HG02759 (cell line): ENCODE results near the gene CHRD.
"Not testable (repeated sequence)": the region's sequence is repeated elsewhere in the genome, so short reads cannot be mapped to it uniquely, and the experiment has no call there.

Source experiments
- ATAC-seq: cut with Tn5 transposase; IDR thresholded peaks from one replicate; pipeline ENCODE4 v1.9.1; 2021; ENCODE audit warnings: mild to moderate bottlenecking, moderate library complexity; ENCODE audit not compliant: unreplicated experiment

Gene CHRD

DNA sequence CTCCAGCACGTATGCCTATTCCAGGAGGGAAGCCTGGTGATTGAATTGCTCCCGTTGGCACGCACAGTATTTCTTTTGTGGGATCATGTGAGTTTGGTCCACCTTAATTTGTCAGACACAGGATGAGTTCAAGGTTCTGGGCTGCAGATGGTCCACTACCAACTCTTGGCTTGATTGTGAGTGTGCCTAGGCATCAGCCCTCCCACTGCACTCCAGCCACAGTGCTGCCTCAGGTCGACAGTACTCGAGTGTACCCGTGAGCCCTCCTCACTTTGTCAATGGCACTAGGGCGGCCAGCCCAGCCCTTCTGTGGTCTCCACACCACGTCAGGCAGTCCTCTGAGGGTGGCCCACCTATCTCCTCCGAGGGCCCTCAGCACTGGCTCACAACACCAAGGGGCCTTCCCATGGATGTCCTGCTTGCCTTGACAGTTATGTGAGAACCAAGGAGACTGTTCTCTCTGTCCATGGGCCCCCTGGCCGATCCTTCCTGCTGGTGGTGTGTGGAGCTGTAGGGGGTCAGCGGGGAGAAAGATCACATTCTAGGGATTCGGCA is 30.2 kb downstream of the CHRD start:
- no peak for ATAC-seq

DNA sequence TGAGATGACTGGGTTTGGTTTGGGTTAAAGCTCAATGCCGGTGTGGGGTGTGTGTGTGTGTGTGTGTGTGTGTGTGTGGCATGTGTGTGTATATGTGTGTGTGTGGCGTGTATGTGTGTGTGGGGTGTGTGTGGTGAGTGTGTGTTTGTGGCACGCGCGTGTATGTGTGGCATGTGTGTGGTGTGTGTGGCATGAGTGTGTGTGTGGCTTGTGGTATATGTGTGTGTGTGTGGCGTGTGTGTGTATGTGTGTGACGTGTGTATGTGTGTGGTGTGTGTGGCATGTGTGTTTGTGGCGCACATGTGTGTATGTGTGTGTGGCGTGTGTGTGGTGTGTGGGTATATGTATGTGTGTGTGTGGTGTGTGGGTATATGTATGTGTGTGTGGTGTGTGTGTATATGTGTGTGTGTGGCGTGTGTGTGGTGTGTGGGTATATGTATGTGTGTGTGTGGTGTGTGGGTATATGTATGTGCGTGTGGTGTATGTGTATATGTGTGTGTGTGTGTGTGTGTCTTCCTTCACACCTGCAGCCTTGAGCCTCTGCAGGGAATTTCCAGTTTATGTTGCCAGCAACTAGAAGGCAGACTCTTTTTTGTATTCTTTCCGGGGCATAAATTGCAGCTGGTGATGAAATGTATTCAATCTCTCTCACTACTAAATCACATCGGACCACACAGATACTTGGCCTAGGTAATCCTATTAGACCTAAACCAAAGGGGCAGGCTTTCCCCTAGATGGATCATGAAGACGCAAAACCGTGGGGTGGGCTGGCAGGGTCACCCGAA is 34.8 kb downstream of the CHRD start:
- ATAC-seq = no peak

DNA sequence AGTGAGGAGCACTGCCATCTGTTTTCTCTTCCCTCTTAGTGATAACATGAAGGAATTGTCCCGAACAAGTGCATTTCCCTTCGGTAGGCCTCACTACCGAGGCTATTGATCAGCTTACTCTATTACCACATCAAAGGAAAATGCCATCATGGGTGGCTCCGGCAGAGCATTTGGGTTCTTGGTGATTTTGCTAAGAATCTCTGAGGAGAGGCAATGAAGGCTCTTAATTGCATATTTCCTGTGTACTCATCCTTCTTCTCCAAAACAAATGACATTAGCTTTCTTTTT is 35.3 kb downstream of the CHRD start:
- ATAC-seq = no peak

DNA sequence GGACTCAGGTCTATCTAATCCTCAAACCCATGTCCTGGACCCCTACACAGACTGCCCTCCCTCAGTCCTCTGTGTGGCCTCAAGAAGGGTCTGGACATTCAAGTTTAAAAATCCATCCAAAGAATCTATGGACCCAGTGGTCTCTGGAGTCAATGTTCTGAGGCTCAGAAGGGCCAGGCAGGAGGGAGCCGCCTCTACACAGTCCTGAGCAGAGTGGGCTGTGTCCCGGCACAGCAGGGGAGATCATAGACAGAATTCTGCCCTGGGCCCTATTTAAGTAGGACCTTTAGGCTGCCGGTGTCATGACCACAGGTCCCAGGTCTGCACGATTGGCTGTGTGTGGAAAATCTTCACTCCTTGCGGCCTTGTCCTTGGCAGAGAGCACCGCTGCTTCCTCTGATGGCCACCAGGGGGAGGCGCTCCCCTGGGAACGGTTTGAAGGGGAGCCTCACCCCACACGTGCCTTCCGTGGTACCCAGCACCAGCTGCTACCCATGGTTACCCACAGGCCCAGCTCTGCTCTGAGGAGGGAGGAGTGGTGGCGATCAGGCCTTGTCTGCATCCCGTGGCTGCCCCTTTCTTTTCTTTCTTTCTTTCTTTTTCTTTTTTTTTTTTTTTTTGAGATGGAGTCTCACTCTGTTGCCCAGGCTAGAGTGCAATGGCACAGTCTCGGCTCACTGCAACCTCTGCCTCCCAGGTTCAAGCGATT is 37.9 kb downstream of the CHRD start:
- peak; percentile 87 for ATAC-seq

DNA sequence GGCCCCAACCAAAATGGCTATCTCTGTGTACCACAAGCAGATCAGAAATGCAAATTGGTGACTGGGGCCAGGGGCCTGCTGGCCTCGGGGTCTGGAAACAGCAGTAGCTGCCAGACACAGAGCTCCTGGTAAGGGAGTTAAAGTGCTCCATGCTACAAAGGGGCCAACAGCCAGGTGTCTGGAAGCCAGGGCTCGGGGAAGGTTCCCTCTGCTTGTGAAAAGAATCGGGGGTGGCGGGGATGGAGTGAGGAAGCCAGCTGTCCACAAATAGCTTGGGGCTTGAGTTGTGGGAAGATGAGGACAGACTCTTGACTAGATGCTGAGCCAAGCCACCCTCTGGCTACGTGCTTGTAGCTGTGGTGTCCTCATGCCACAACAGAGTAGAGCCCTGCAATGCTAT is 39.3 kb downstream of the CHRD start:
- ATAC-seq = no peak

DNA sequence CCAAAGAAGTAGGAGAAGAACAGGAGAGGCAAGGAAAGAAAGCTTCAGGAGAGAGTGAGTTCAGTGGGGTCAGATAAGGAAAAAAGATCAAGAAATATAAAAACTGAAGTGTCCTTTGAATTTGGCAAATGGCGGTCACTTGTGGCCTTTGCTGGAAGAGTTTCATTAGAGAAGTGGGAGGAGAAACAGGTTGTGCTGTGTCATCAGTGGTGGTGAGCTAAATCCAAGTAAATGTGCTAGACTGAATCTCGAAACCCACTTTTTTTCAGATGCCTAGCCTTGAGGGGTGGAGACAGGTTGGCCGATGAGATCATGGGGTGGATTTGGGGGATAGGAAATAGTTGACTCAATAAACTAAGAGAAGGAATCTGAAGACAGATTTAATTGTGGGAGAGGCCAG is 43.7 kb downstream of the CHRD start:
- ATAC-seq = no peak

DNA sequence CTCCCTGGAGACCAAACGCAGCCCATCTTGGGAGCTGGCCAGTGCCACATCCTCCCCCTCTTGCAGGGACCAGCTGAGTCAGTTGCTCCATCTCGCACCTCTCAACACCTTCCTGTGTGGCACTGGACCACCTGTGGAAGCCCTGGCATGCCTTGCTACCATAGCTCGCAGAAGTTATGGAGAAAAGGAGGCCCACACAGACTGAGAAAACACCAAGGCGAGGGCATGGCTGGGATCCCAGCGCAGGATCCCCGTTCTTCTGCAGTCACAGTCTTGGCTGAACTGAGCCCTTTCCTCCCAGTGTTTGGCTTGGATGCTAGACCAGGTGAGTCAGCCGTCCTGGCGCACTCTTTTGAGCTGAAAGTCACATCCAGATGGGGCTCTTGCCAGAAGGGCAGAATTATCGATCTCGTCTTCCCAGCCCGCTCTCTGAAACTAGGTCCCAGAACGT is 46.9 kb downstream of the CHRD start:
- no peak for ATAC-seq

DNA sequence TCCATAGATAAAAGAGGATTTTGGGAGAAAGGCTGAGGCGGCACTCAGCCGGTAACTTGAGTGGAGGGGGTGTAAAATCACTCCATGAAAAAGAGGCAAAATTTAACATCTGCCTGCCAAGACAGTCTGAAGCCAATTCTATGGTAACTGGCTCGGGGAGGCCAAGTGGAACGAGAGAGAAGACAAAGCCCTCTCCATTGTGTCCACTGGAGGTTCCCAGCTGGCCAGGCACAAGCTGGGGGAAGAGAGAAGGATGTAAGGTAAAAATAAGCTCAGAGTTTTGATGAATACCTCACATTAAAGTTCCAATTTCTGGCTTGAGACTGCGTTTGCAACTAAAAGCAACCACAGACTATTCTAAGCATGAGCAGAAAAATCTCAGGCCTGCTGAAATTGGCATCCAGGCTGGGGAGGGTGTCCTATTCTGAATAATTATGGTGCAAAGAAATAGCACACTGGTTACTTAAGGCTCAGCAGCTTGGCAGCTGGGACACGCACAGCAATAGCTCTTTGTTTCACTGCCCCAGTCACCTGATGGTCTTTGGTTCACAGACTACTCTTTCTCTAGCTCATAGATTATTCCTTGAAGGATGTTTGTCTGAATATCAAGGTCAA is 48.8 kb downstream of the CHRD start:
- no peak for ATAC-seq

DNA sequence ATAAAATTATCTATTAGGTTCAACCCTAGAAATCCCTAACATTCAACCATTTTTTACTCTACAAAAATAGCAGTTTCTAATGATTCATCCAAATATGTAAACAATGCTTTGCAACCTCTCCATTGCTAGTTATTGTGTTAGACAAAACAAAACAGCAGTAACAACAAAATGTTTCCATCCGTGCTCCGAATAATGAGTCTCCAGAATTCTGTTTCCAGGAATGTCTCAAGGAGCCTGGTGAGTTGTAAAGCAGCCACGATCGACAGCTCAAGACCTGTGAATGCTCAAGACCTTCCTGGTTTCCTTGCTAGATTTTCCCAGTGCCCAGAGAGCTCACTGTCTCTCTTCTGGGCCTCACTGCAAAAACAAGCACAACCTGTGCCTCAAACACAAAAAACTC is 49.9 kb downstream of the CHRD start:
- no peak for ATAC-seq

DNA sequence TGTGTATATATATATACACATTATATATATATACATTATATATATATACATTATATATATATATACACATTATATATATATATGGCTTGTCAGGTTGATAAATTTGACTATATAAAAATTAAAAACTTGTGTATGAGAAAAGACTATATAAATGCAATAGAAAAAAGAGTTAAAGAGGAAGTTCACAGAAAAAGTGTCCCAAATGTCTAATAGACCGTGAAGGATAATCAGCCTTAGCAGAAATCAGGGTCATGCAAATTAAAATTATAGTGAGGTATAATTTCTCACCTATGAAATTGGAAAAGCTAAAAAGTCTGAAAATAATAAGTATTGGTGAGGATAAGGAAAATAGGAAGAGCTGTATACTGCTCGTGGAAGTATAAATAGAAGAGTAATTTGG is 51.1 kb downstream of the CHRD start:
- ATAC-seq = no peak

DNA sequence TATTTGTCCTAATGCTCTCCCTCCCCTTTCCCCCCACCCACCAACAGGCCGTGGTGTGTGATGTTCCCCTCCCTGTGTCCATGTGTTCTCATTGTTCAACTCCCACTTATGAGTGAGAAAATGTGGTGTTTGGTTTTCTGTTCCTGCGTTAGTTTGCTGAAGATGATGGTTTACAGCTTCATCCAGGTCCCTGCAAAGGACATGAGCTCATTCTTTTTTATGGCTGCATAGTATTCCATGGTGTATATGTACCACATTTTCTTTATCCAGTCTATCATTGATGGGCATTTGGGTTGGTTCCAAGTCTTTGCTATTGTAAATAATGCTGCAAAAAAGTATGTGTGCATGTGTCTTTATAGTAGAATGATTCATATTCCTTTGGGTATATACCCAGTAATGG is 53.3 kb downstream of the CHRD start:
- ATAC-seq = not testable (repeated sequence)

DNA sequence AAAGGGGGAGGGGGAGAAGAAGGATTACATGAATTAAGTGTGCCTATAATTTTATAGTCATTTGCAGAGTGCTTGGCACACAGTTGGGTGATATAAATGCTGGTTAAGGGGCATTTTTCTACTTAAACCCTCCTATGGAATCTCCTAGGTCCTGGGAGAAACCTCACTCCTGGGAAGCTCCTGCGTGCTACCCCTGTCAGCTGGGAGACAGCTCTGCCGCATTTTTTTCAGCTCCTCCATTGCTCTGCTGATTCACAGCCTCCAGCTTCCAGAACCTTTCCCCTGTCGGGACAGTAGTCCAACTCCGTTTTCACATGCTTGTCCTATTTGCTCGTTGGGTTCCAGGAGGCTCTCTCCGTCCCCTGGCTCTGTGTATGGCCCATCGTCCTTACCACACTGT is 59.2 kb downstream of the CHRD start:
- ATAC-seq = no peak
